GM23248 (cell line): ENCODE measurements around the gene MVB12B. TPM values are rescaled to one million over a fixed set of nuclear protein-coding genes. Genes with fewer than 3 reads are reported as not detected.
"Not testable (repeated sequence)": the region's sequence is repeated elsewhere in the genome, so short reads cannot be mapped to it uniquely, and the experiment has no call there.

Source experiments
- DNase-seq: peaks from one replicate; pipeline ENCODE4 v3.0.0-alpha.2; 2015
- H2AFZ ChIP-seq: fragments of 200-600 bp; sonication (generic); 2 replicates; pipeline ENCODE4 v1.6.1; 2016; ENCODE audit warnings: antibody characterized with exemption
- H3F3A ChIP-seq: fragments of 200-600 bp; sonication (generic); 2 replicates; pipeline ENCODE4 v1.6.1; 2016; ENCODE audit warnings: mild to moderate bottlenecking, antibody characterized with exemption, mixed run types; ENCODE audit not compliant: insufficient read depth
- H3K27ac ChIP-seq: fragments of 200-600 bp; sonication (generic); 2 replicates; pipeline ENCODE4 v1.5.1; 2016; ENCODE audit warnings: mild to moderate bottlenecking
- H3K27me3 ChIP-seq: fragments of 200-600 bp; sonication (generic); replicated peaks from 2 replicates; pipeline ENCODE4 v1.6.1; 2016; ENCODE audit warnings: mild to moderate bottlenecking; ENCODE audit not compliant: insufficient read depth
- H3K36me3 ChIP-seq: fragments of 200-600 bp; sonication (generic); 2 replicates; pipeline ENCODE4 v1.6.1; 2016; ENCODE audit warnings: low read depth, mild to moderate bottlenecking
- H3K4me1 ChIP-seq: fragments of 200-600 bp; sonication (generic); 2 replicates; pipeline ENCODE4 v1.6.1; 2016; ENCODE audit warnings: mild to moderate bottlenecking; ENCODE audit not compliant: insufficient read depth
- H3K4me2 ChIP-seq: fragments of 200-600 bp; sonication (generic); one replicate; pipeline ENCODE4 v1.6.1; 2016; ENCODE audit warnings: mild to moderate bottlenecking; ENCODE audit not compliant: unreplicated experiment
- H3K4me3 ChIP-seq: fragments of 200-600 bp; sonication (generic); 2 replicates; pipeline ENCODE4 v1.5.1; 2016; ENCODE audit warnings: mild to moderate bottlenecking
- H3K79me2 ChIP-seq: fragments of 200-600 bp; sonication (generic); 2 replicates; pipeline ENCODE4 v1.6.1; 2016; ENCODE audit warnings: mild to moderate bottlenecking; ENCODE audit not compliant: insufficient read depth
- H3K9ac ChIP-seq: fragments of 200-600 bp; sonication (generic); 2 replicates; pipeline ENCODE4 v1.6.1; 2016; ENCODE audit warnings: mild to moderate bottlenecking
- H3K9me2 ChIP-seq: fragments of 200-600 bp; sonication (generic); 2 replicates; pipeline ENCODE4 v1.6.1; 2016; ENCODE audit warnings: mixed run types, mild to moderate bottlenecking, moderate library complexity; ENCODE audit not compliant: insufficient read depth
- H3K9me3 ChIP-seq: fragments of 200-600 bp; sonication (generic); one replicate; pipeline ENCODE4 v1.6.1; 2017; ENCODE audit warnings: low read depth
- H4K20me1 ChIP-seq: fragments of 200-600 bp; sonication (generic); 2 replicates; pipeline ENCODE4 v1.6.0; 2016; ENCODE audit not compliant: insufficient read depth
- EZH2 ChIP-seq: fragments of 200-600 bp; sonication (generic); IDR thresholded peaks from 2 replicates; pipeline ENCODE4 v1.6.1; 2018; ENCODE audit warnings: antibody characterized with exemption, mild to moderate bottlenecking; ENCODE audit not compliant: insufficient read depth, poor library complexity, severe bottlenecking
- EZH2phosphoT487 ChIP-seq: fragments of 200-600 bp; sonication (generic); IDR thresholded peaks from 2 replicates; pipeline ENCODE4 v1.6.1; 2018; ENCODE audit warnings: antibody characterized with exemption, moderate library complexity, mild to moderate bottlenecking, low read depth; ENCODE audit not compliant: insufficient read depth
- WGBS, 2 experiments: methylation state at CpG; one replicate each; pipeline ENCODE4 v1.1.6; 2015 to 2017; ENCODE audit warnings: low lambda C conversion rate in 2 of 2, low coverage in 1 of 2; ENCODE audit errors: missing lambda C conversion rate in 2 of 2; 5-methylcytosine and 5-hydroxymethylcytosine counted together
- in situ Hi-C: fragments of 300-500 bp; cut with MboI; formaldehyde crosslinking; loops from 2 replicates; pipeline ENCODE4 v1.15.0; 2020
- polyA plus RNA-seq: library from polyadenylated mRNA; unstranded; fragments of >200 nt; fragmentation: Nextera tagmentation; extraction: Ambion mirVana; gene quantifications from 2 replicates; pipeline ENCODE4 v1.2.1, GENCODE V29; 2016
- total RNA-seq: library from RNA; depleted of rRNA; stranded (reverse); fragments of >200 nt; shearing (Covaris generic); gene quantifications from 2 replicates; pipeline ENCODE4 v1.2.3, GENCODE V29; 2014; rRNA removed

MVB12B gene, protein sequence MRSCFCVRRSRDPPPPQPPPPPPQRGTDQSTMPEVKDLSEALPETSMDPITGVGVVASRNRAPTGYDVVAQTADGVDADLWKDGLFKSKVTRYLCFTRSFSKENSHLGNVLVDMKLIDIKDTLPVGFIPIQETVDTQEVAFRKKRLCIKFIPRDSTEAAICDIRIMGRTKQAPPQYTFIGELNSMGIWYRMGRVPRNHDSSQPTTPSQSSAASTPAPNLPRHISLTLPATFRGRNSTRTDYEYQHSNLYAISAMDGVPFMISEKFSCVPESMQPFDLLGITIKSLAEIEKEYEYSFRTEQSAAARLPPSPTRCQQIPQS
- total RNA-seq (5.5 and 8.3 TPM in 2 replicates), polyA plus RNA-seq (2.4 and 2.9 TPM in 2 replicates)

DNA sequence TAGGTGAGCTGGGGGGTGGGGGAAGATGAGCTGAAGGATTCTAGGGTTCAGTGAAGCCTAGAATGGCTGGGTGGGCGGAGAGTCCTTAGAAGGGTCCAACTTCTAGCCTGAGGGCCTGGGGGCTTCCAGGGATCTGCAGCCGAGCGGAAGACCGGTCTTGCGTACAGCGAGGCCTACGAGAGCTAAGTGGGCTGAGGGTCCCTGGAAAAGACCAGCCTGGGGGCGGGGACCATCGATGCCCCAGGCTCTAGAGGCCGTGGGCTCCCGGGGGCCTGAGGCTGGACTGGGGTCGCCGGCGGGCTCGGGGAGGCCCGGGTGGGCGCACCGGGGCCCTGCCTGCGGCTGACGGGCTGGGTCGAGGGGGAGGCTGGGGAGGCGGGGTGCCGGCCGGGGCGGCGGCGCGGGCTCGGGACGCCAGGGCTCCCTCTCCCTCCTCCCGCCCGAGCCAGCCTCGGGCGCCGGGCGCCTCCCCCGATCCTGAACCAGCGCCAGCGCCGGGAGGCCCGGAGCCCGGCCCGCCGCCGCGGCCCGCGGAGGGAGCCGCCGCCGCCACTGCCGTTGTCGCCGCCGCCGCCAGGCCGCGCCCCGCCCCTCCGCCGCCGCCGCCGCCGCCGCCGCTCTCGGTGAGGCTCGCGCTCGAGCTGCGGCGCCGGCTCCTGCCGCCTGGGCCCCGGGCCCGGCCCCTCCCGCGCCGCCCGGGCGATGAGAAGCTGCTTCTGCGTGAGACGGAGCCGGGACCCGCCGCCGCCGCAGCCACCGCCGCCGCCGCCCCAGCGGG lies at the start of gene MVB12B:
TSS of gene MVB12B (plus strand) at position 602 of the 778 bp plus-strand sequence. CDS start at position 703, 101 bp downstream.
- DNase-seq: peak; percentile 68
- H3K4me2 ChIP-seq: peak within 1 kb of the TSS; percentile 67
- H3F3A ChIP-seq: peaks cover 6% of the 10 kb centered on the region; the same call in 1 of the 2 replicates
- H3K36me3 ChIP-seq: no peaks in the 10 kb centered on the region
- peaks cover 20% of the 10 kb centered on the region for H3K79me2 ChIP-seq
- H3K9ac ChIP-seq: peak within 1 kb of the TSS; percentile 79
- H3K9me3 ChIP-seq: no peaks in the 10 kb centered on the region
- 4 to 5% methylated on average over 32 to 44 of the region's 94 CpGs for WGBS, 2 experiments
- H3K9me2 ChIP-seq: no peaks in the 10 kb centered on the region
- TF ChIP-seq EZH2 (no peak), EZH2phosphoT487 (no peak)
- H2AFZ ChIP-seq: peak within 1 kb of the TSS; percentile 82
- peak within 1 kb of the TSS; percentile 68 for H3K4me3 ChIP-seq
- in situ Hi-C loops: no loop called here
- no peaks in the 10 kb centered on the region for H4K20me1 ChIP-seq
- H3K4me1 ChIP-seq: 0 out of 2 replicates have a peak, but pooled peaks cover 4% of the 10 kb centered on the region
- no peak within 1 kb of the TSS for H3K27ac ChIP-seq
- no peaks in the 10 kb centered on the region for H3K27me3 ChIP-seq

DNA sequence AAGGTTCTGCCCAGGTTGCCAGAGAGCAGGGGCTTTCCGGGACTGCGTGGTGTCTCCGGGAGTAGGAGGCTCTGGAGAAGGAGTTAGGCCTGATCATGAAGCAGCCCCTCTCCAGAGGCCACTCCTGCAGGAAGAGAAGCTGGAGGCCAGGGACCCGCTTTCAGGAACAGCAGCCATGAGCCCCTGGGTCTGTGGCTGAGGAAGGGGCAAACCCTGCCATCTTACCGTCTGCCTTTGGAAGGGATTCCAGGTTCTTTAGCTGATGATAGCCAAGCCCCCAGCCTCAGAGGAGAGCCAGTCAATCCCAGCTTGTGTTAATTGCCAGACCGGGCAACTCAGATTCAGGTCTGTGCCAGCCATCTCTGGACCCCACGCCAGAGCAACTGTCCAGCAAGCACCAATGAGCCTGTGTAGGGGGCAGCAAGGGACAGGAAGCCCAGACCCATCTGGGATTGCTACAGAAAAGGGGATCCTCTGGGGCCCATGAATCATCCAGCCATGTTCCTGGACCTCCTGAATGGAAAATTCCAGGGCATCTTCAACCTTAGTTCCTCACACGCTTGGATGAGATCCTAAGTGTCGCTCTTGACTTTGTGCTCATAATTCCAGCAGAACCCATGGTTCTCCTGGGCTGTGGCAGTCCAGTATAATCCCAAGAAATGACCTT lies 42.7 kb upstream of the MVB12B start:
- H4K20me1 ChIP-seq: no peaks in the 10 kb centered on the region
- no peaks in the 10 kb centered on the region for H3K36me3 ChIP-seq
- no peaks in the 10 kb centered on the region for H3K79me2 ChIP-seq
- no peak overlapping the region for H3K4me2 ChIP-seq
- H3K27ac ChIP-seq: no peak overlapping the region
- TF ChIP-seq EZH2phosphoT487: no peak
- TF ChIP-seq EZH2: no peak
- no peaks in the 10 kb centered on the region for H3F3A ChIP-seq
- no peaks in the 10 kb centered on the region for H3K9me3 ChIP-seq
- no peaks in the 10 kb centered on the region for H3K9me2 ChIP-seq
- H3K4me1 ChIP-seq: no peaks in the 10 kb centered on the region
- no peak overlapping the region for H2AFZ ChIP-seq
- no peak overlapping the region for H3K4me3 ChIP-seq
- no peak for DNase-seq
- in situ Hi-C loops: no loop called here
- H3K27me3 ChIP-seq: peaks cover 17% of the 10 kb centered on the region
- H3K9ac ChIP-seq: no peak overlapping the region
- WGBS, 2 experiments: 89 to 93% methylated on average over 9 of the region's 9 CpGs

DNA sequence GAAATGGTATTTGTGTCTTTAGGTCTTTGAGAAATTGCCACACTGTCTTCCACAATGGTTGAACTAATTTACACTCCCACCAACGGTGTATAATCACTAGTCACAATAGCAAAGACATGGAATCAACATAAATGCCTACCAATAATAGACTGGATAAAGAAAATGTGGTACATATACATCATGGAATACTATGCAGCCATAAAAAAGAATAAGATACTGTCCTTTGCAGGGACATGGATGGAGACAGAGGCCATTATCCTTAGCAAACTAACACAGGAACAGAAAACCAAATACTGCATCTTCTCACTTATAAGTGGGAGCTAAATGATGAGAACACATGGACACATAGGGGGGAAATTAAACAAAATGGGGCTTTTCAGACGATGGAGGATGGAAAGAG lies 41.0 kb upstream of the MVB12B start:
- H3K9me2 ChIP-seq, H4K20me1 ChIP-seq, H3K79me2 ChIP-seq, H3K4me3 ChIP-seq, DNase-seq, H3K36me3 ChIP-seq, H3K9ac ChIP-seq, H2AFZ ChIP-seq, H3K9me3 ChIP-seq, H3K4me2 ChIP-seq, H3K27ac ChIP-seq, H3K4me1 ChIP-seq, in situ Hi-C loops, H3F3A ChIP-seq: not testable (repeated sequence)
- WGBS, 2 experiments: 29 to 30% methylated on average over 2 of the region's 2 CpGs
- peaks cover 16% of the 10 kb centered on the region for H3K27me3 ChIP-seq

DNA sequence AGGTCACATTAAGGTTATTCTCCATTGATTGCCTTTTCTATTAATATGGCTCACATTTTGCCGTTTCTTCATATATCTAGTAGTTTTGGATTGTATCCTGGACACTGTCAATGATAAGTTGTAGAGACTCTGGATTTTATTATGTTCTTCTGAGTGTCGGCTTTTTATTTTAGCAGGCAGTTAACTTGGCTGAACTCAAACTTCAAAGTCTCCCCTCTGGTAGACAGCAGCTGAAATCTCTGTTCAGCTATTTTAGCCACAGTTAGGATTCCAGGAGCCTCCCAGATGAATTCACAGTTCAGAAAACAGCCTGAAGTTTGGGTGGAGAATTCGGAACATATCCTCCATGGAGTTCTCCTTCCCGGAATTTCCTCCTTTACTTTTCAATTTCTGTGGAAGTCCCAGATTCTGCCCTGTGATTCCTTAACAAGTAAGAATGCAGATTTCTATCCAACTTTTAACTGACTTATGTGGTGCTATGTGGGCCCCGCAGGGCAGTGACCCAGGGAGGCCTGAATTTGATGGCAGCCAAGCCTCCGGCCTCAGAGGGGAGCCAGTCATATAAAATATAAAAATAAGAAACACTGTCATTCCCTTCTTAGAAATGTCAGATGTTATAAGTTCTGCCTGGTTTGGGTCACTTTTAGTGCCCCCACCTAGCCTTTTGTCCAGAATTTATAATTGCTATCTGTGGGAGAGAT lies 39.3 kb upstream of the MVB12B start:
- no peak overlapping the region for H3K4me3 ChIP-seq
- no peaks in the 10 kb centered on the region for H3K79me2 ChIP-seq
- no peak overlapping the region for H2AFZ ChIP-seq
- no peaks in the 10 kb centered on the region for H3K9me2 ChIP-seq
- no peak for TF ChIP-seq EZH2phosphoT487
- in situ Hi-C loops: no loop called here
- H3K9ac ChIP-seq: no peak overlapping the region
- no peaks in the 10 kb centered on the region for H3K4me1 ChIP-seq
- H3K27ac ChIP-seq: no peak overlapping the region
- no peak for DNase-seq
- H3F3A ChIP-seq: no peaks in the 10 kb centered on the region
- H3K27me3 ChIP-seq: peaks cover 16% of the 10 kb centered on the region
- H3K4me2 ChIP-seq: no peak overlapping the region
- H3K36me3 ChIP-seq: no peaks in the 10 kb centered on the region
- no peaks in the 10 kb centered on the region for H4K20me1 ChIP-seq
- no peaks in the 10 kb centered on the region for H3K9me3 ChIP-seq
- whole genome bisulfite sequencing, 2 experiments: 36 to 39% methylated on average over 6 of the region's 6 CpGs
